GM18907 (cell line): ENCODE measurements around the gene FAM25A.

Source experiments
- ATAC-seq: cut with Tn5 transposase; IDR thresholded peaks from one replicate; pipeline ENCODE4 v1.9.1; 2021; ENCODE audit warnings: mild to moderate bottlenecking, moderate library complexity; ENCODE audit not compliant: unreplicated experiment

FAM25A gene

DNA sequence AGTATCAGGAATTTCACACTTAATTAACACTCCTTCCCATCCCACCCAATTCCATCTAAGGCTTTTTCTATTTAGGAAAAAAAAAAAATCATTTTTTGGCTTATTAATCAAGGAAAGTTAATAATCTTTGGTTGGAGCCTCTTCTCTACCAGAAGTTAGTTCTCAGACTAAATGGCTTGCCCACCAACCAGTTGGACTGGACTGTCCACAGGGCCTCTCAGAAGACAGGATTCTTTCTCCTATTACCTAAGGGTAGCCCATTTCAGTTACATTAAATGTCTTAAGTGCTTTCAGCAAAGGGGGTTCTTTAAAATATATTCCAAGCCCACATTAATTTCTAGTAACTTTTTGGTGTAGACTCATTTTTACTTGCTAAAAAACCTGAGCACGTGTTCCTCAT lies 39.3 kb downstream of the FAM25A start:
- ATAC-seq, result no peak

- no peak for ATAC-seq
Measured at GRCh38 chr10:87060280-87060928, 40.3 kb downstream of the FAM25A start.

- ATAC-seq, result no peak
Measured at GRCh38 chr10:87064651-87065050, 44.6 kb downstream of the FAM25A start.

GRCh38 chr10:87066178-87066577 lies 46.1 kb downstream of the FAM25A start:
- no peak for ATAC-seq

DNA sequence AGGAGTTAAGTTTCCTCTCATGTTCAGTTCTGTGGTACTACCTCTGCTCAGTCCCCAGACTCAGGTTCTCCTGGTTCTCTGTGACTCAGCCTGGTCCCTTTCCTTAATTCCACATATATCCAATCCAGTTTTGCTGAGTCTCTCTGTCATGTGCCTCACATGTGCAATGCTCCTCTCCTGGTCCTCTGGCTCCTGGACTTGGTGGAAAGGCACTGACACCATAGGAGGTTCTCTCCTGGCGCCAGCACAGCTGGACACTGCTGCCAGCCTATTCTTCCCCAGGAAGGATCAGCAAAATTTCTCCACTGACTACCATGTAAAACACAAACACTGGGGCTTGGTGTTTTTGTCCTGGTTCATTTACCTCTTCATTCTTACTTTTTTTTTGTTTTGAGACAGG lies 46.8 kb downstream of the FAM25A start:
- no peak for ATAC-seq

DNA sequence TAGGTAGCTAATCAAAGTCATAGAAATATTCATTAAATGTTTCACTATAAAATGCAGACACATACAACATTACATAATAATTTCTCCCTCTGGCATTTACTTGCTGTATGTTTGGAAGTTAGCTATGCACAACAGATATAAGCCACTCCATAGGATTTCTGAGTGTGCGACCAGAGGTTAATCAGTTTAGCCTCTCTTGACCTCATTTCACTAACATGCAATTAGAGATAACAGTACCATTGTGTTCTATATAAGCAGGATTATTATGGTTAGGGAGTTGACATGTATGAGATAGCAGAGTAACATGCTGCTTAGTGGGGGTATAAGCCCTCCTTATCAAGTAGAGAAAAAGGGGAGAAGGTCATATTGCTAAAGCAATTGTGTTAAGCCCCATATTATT lies 48.2 kb downstream of the FAM25A start:
- no peak for ATAC-seq

DNA sequence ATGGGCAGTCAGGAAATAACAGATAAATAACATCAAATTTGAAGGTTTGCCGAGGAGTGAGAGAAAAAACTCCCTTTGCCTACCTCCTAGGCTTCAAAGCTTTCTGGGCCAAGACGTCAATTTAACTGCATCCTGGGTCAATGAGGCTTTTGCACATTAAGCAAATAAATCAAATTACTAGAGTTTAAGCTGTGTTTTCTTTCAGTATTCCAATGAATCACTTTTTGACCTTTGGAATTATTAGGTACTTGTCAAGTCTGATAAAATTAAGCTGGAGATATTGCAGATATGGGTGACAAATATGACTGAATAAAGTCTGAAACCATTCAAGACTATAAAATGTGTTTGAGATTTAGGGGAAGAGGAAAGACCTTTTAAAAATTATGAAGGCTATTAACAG lies 52.4 kb downstream of the FAM25A start:
- ATAC-seq, result no peak
